Left hindlimb (tissue), 1 donor: ENCODE measurements around the gene TSPAN10.
"Not testable (repeated sequence)": the region's sequence is repeated elsewhere in the genome, so short reads cannot be mapped to it uniquely, and the experiment has no call there.

Experiments
- DNase-seq: peaks from one replicate; pipeline ENCODE4 v3.0.0-alpha.2; 2018

TSPAN10 gene

GRCh38 chr17:81665205-81666091 lies 28.5 kb downstream of the TSPAN10 start:
- no peak for DNase-seq

GRCh38 chr17:81666092-81666341 lies 29.0 kb downstream of the TSPAN10 start:
- no peak for DNase-seq

GRCh38 chr17:81666342-81667191 lies 29.6 kb downstream of the TSPAN10 start, which contains the start of the genes CCDC137 and OXLD1:
TSS of gene CCDC137 (plus strand) at chr17:81666737. CDS start at chr17:81666767, 30 bp downstream.
TSS of gene OXLD1 (minus strand) at chr17:81666605. CDS start at chr17:81666577, 28 bp downstream.
- DNase-seq = peak; percentile 96

GRCh38 chr17:81667754-81668153 lies 30.8 kb downstream of the TSPAN10 start:
- DNase-seq = no peak

DNA sequence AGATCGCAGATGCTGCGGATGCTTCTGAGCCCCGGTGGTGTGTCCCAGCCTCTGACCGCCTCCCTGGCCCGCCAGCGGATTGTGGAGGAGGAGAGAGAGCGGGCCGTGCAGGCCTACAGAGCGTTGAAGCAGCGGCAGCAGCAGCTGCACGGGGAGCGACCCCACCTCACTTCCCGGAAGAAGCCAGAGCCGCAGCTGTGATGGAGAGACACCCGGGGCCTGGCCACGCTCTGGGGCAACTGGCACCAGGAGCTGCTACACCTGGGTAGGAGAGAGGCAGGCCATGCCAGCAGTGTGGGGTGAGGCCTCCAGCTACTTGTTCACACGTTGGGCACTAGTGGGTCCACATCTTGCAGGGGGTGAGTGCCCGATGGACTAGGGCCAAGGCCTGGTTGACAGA lies 35.5 kb downstream of the TSPAN10 start:
- no peak for DNase-seq

GRCh38 chr17:81672954-81673353 lies 36.0 kb downstream of the TSPAN10 start:
- DNase-seq = no peak

DNA sequence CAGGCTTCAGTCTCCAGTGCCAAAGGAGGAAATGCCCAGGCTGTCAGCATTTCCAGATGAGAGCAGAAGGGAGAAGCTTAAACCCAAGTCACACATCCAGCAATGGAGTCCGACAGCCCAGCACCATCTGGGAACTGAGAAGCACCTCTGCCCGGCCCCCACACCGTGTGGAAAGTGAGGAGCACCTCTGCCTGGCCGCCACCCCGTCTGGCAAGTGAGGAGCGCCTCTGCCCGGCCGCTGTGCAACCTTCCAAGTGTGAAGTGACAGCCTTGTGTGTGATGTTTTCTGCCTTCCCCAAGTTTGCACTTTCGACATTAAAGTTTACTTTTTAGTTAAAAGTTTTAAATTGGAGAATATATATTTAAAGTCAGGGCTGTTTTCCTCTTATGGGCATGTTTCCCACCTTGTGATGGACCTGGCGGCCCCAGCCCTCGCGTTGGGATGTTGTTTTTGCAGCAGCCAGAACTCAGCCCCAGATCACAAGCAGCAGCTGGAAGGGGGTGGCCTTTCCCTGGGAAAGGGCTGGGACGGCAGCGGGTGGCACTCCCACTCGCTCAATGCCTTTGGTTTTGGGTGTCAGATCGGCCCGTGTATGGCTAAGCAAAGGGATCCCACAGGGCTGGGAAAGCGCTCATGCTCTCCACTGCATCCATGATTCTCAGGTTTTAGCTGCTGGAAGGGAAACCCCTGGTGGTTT lies 36.7 kb downstream of the TSPAN10 start:
- no peak for DNase-seq

DNA sequence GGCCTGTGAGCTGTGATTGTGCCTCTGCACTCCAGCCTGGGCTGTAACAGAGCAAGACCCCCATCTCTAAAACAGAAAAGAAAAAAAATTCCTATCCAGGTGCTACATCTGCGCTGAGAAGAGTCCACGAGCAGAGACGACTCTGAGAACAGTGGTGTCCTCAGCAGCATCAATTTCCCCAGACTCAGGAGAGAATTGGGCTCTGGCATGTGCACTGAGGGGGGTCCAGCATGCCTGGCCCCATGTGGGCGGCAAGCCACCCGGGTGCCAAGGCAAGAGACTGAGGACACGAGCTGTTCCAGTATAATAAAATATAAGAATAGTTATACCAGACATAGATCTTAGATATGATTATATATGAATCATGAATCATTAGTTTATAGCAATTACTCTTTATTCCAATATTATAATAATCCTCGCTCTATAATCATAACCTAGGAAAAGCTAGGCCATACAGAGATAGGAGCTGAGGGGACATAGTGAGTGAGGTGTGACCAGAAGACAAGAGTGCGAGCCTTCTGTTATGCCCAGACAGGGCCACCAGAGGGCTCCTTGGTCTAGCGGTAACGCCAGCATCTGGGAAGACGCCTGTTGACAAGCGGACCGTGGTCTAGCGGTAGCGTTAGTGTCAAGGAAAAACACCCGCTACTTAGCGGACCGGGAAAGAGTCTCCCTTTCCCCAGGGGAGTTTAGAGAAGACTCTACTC lies 38.7 kb downstream of the TSPAN10 start:
- not testable (repeated sequence) for DNase-seq

- no peak for DNase-seq
These were observed 39.9 kb downstream of the TSPAN10 start for GRCh38 chr17:81676906-81677305.

DNA sequence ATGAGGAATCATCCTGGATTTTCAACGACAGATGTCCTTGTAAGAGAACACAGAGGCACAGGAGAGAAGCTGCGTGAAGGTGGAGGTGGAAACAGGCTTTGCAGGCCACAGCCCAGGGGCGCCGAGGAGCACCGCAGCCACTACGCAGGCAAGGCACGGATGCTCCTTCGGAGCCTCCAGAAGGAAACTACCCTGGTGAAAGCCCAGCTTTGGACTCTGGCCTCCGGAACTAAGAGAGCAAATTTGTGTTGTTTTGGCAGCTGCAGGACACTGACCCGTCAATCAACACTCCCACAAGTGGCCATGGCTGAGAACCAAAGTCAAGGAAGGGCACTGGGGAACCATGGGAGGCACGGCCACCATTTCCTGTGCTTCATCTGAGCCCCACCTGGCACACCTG lies 43.2 kb downstream of the TSPAN10 start:
- no peak for DNase-seq

DNA sequence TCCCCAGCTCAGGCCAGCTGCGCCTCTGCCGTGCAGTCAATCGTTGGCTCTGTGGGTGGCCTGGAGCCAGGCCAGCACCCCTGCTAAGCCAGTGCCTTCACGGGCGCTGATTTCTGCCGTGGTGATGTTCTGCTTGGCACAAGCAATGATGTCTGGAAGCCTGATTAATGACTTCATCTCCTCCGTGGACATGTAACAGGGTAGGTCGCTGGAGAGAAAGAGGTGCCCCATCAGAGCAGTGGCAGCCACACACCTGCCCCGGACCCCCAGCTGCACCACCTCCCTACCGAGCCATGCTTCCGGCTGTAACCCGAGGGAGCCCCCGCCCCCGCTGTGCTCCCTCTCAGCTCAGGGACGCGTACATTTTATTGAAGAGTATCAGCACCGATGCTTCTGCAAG lies 44.7 kb downstream of the TSPAN10 start:
- DNase-seq = no peak

- no peak for DNase-seq
These were observed 45.7 kb downstream of the TSPAN10 start for GRCh38 chr17:81682565-81683207.

GRCh38 chr17:81683208-81683583 lies 46.2 kb downstream of the TSPAN10 start:
- no peak for DNase-seq

- DNase-seq = peak; percentile 99
These were observed 46.8 kb downstream of the TSPAN10 start, which contains the start of the genes ARL16 and HGS for GRCh38 chr17:81683584-81684441. TSS of gene ARL16 (minus strand) at chr17:81683797. CDS start at chr17:81683753, 44 bp downstream. TSS of gene HGS (plus strand) at chr17:81684011. CDS start at chr17:81684067, 56 bp downstream.

DNA sequence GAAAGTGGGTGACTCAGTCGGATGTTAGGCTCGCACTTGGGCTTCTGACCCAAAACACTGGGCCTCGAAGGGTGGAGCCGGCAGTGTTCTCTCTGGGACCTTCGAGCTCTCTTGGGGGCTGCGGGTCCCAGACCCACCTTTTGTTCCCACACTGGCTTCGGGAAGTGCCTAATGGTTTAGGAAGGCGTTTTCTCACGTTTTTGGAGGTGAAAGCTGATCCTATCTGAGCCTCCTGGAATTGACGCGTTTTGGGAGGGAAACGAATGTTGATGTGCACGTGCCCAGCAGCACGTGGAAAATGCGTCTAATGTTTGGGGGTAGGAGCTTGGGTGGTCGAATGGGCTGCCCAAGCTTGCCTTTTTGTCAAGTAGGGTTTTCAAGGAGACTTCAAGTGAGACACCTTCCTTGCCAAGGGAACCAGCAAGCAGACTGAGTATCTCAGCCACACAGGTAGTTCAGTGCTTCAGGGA lies 47.5 kb downstream of the TSPAN10 start:
- DNase-seq = no peak

DNA sequence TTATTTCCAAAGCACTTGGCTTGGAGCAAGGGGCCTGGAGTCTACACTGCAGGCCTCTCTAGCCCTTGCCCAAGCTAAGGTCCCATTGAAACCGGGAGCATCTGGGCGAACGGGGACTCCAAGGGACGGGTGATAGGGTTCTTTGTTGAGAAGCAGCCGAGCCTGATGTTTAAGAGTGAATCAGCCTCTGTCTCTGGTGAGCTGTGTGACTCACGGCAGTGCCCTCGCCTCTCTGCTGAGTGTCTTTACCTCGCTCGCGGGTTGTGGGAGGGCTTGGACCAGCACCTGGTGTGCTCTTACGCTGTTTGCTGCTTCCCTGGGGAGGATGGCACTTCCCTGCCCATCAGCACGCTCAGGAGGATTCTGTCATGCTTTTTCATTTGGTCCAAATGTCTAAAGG lies 48.1 kb downstream of the TSPAN10 start:
- DNase-seq = no peak

GRCh38 chr17:81686614-81687013 lies 49.6 kb downstream of the TSPAN10 start:
- DNase-seq = no peak

DNA sequence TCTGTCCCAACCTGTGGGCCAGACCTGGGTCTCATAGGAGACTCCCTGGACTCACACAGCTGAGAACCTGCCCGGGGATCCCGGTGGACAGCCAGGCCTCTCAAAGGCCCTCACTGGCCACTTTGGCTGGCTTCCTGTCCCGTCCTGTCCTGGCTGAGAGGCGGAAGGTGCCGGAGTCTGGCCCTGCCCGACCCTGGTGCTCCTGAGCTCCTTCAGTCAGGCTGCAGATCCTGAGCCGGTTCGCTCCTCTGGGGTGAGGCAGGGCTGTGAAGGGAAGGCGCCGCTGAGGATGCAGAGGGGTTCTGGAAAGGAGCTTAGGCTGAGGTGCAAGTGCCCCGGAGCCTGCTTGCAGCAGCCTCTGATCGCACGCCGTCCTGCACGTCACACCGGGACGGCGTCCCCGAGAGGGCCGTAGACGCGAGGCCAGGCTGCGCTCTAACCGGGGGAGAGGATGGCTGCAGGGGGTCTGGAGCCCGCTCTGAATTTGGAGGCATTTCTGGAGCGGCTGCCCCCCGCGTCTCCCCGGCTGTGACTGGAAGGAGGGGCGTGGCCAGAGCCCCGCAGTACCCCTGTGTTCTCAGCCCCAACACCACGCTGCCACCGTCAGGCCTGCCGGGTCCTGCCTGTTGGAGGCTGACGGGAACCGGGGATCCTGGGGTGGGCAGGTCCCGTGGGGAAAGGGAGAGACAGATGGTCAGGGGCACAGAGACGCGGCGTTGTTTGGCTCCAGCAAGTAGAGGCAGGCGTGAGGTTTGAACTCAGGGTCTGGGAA lies 51.0 kb downstream of the TSPAN10 start:
- no peak for DNase-seq

- no peak for DNase-seq
These were observed 51.6 kb downstream of the TSPAN10 start for GRCh38 chr17:81688616-81689015.

GRCh38 chr17:81690066-81690465 lies 53.1 kb downstream of the TSPAN10 start:
- no peak for DNase-seq
